Measurements from ENCODE around the gene RPL7L1.

Gene RPL7L1

GRCh38 chr6:42935322-42935721 is 55.9 kb downstream of the RPL7L1 start:
- DNase-seq (ENCODE audit: insufficient read length, low spot score) (no peak), FAIRE-seq (no peak)
- TF ChIP-seq POLR2A (IDR thresholded peaks at IDR 0.05; ENCODE audit: low read depth, low read length) = no peak

- no peak for FAIRE-seq
- no peak for TF ChIP-seq POLR2A (IDR thresholded peaks at IDR 0.05; ENCODE audit: low read depth, low read length)
Measured at GRCh38 chr6:42936398-42936797, 57.0 kb downstream of the RPL7L1 start.

GRCh38 chr6:42937548-42938427 is 58.4 kb downstream of the RPL7L1 start:
- no peak for TF ChIP-seq POLR2A (IDR thresholded peaks at IDR 0.05; ENCODE audit: low read depth, low read length)
- no peak for FAIRE-seq

More at GRCh38 chr6:42936398-42936797, 57.0 kb downstream of the RPL7L1 start:
- DNase-seq (ENCODE audit: insufficient read length, low spot score) = no peak

GRCh38 chr6:42938428-42938796 is 59.0 kb downstream of the RPL7L1 start:
- TF ChIP-seq POLR2A (IDR thresholded peaks at IDR 0.05; ENCODE audit: low read depth, low read length) = no peak
- no peak for FAIRE-seq
- no peak for DNase-seq (ENCODE audit: insufficient read length, low spot score)

More at GRCh38 chr6:42937548-42938427, 58.4 kb downstream of the RPL7L1 start:
- no peak for DNase-seq (ENCODE audit: insufficient read length, low spot score)

- no peak for DNase-seq (ENCODE audit: insufficient read length, low spot score)
- FAIRE-seq = no peak
- TF ChIP-seq POLR2A (IDR thresholded peaks at IDR 0.05; ENCODE audit: low read depth, low read length) = no peak
Measured at GRCh38 chr6:42938987-42939809, 59.8 kb downstream of the RPL7L1 start.

All from H54 (cell line).